Calu3 (cell line): Measurements from ENCODE around the gene PAX5. TPM values are rescaled to one million over a fixed set of nuclear protein-coding genes. Genes with fewer than 3 reads are reported as not detected.

Source experiments
- BruUV-seq: library from RNA; stranded (reverse); fragments of 400-500 nt; replicated peaks from 2 replicates; lab custom pipeline; 2021; lab: Mats Ljungman, UMichigan
- CTCF ChIA-PET: fragments of 300-600 bp; sonication (Branson Sonifier 250); formaldehyde crosslinking; loops from one replicate; lab custom pipeline; 2022; ENCODE audit warnings: antibody characterized with exemption; lab: Charles Lee
- DNase-seq: peaks from one replicate; pipeline ENCODE4 v3.0.0; 2022
- H3K27ac Mint-ChIP-seq: one replicate; pipeline ENCODE4 v1.8.0; 2022; ENCODE audit warnings: mixed read lengths; ENCODE audit not compliant: unreplicated experiment
- H3K27me3 Mint-ChIP-seq: one replicate; pipeline ENCODE4 v1.8.0; 2022; ENCODE audit warnings: mixed read lengths; ENCODE audit not compliant: unreplicated experiment
- H3K36me3 Mint-ChIP-seq: one replicate; pipeline ENCODE4 v1.8.0; 2022; ENCODE audit warnings: mild to moderate bottlenecking, moderate library complexity, mixed read lengths; ENCODE audit not compliant: insufficient read depth, unreplicated experiment
- H3K4me1 Mint-ChIP-seq: one replicate; pipeline ENCODE4 v1.8.0; 2022; ENCODE audit warnings: mild to moderate bottlenecking, low read depth, mixed read lengths; ENCODE audit not compliant: unreplicated experiment
- H3K4me3 Mint-ChIP-seq: one replicate; pipeline ENCODE4 v1.8.0; 2022; ENCODE audit warnings: mild to moderate bottlenecking, low read depth, moderate library complexity, mixed read lengths; ENCODE audit not compliant: unreplicated experiment
- H3K9me3 Mint-ChIP-seq: one replicate; pipeline ENCODE4 v1.8.0; 2022; ENCODE audit warnings: low read depth, mixed read lengths; ENCODE audit not compliant: unreplicated experiment
- CTCF ChIP-seq: fragments of 200-600 bp; IDR thresholded peaks from one replicate; pipeline ENCODE4 v1.8.0; 2022; ENCODE audit warnings: antibody characterized with exemption; ENCODE audit not compliant: unreplicated experiment
- intact Hi-C: fragments of 100-400 bp; cut with micrococcal nuclease; formaldehyde crosslinking; loops from one replicate; pipeline ENCODE4 v1.10.0; 2022; ENCODE audit not compliant: unreplicated experiment
- total RNA-seq: library from RNA; stranded (reverse); gene quantifications from 2 replicates; pipeline ENCODE4 v1.2.3, GENCODE V29; 2022

The PAX5 gene
- total RNA-seq, 1 experiment from 2014 or later: not detected

DNA sequence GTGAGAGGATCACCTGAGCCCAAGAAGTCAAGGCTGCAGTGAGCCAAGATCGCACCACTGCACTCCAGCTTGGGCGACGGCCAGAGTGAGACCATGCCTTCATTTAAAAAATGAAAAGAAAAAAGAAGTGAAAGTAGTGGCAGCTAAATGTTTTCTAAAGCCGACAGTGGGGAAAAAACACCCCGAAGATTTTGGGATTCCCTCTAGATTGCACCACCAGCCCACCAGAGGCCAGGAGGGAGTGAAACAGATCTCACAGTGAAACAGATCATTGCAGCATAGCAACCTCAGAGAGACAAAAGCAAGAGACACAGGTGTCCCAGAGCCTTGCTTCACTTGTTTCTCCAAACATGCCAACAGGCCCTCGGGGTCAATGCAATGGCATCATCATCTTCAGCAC lies 156.8 kb downstream of the PAX5 start:
- CTCF ChIA-PET: no interaction called here
- no peak for DNase-seq
- Mint-ChIP-seq H3K36me3 (no peaks in the 10 kb centered on the region), H3K9me3 (no peaks in the 10 kb centered on the region), H3K27ac (no peak overlapping the region), H3K4me1 (no peaks in the 10 kb centered on the region), H3K4me3 (no peak overlapping the region), H3K27me3 (peaks cover 24% of the 10 kb centered on the region)
- no TSS peak for BruUV-seq
- TF ChIP-seq CTCF: no peak
- intact Hi-C loops: no loop called here

- DNase-seq: no peak
- no TSS peak for BruUV-seq
- H3K27ac Mint-ChIP-seq: no peak overlapping the region
- intact Hi-C loops: no loop called here
- no peaks in the 10 kb centered on the region for H3K9me3 Mint-ChIP-seq
- no peak for TF ChIP-seq CTCF
- peaks cover 18% of the 10 kb centered on the region for H3K27me3 Mint-ChIP-seq
- H3K4me3 Mint-ChIP-seq: no peak overlapping the region
- no peaks in the 10 kb centered on the region for H3K4me1 Mint-ChIP-seq
- CTCF ChIA-PET: no interaction called here
- H3K36me3 Mint-ChIP-seq: no peaks in the 10 kb centered on the region
These were observed 158.0 kb downstream of the PAX5 start for GRCh38 chr9:36876056-36876455.

GRCh38 chr9:36874921-36875320 lies 159.1 kb downstream of the PAX5 start:
- CTCF ChIA-PET: no interaction called here
- intact Hi-C loops: loop anchor here (5.0 kb wide), 1 partner anchor 102 kb away; no protein-coding TSS in a partner anchor
- DNase-seq: no peak
- BruUV-seq: no TSS peak
- TF ChIP-seq CTCF: no peak
- H3K4me3 Mint-ChIP-seq: no peak overlapping the region
- H3K27ac Mint-ChIP-seq: no peak overlapping the region
- H3K36me3 Mint-ChIP-seq: no peaks in the 10 kb centered on the region
- no peaks in the 10 kb centered on the region for H3K4me1 Mint-ChIP-seq
- no peaks in the 10 kb centered on the region for H3K9me3 Mint-ChIP-seq
- H3K27me3 Mint-ChIP-seq: peaks cover 21% of the 10 kb centered on the region

DNA sequence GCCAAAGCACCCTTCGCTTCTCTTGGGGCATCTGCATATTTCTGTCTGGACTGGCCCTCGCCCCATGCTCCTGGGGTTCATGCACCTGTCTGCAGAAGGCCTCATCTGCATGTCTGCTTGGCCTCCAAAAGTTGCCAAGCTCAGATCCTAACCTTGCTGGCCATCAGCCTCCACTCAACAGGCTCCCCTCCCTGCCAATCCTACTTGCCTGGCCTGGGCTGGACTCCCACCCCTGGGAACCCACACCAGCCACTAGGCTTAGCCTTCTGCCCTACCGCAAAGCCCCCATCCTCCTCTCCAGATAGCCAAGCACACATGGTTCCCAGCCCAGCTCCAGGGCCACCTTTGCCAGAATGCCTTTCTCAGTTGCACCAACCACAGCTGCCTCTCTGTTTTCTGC lies 159.8 kb downstream of the PAX5 start:
- H3K4me1 Mint-ChIP-seq: no peaks in the 10 kb centered on the region
- CTCF ChIA-PET: interaction anchor here (0.6 to 1.6 kb wide), 2 partner anchors 117 to 1472 kb away, joined by 4 to 9 read pairs; no protein-coding TSS in a partner anchor
- H3K36me3 Mint-ChIP-seq: no peaks in the 10 kb centered on the region
- no peak for TF ChIP-seq CTCF
- no peak for DNase-seq
- peaks cover 27% of the 10 kb centered on the region for H3K27me3 Mint-ChIP-seq
- BruUV-seq: no TSS peak
- no peaks in the 10 kb centered on the region for H3K9me3 Mint-ChIP-seq
- intact Hi-C loops: loop anchor here (5.0 kb wide), 1 partner anchor 103 kb away; no protein-coding TSS in a partner anchor
- H3K27ac Mint-ChIP-seq: no peak overlapping the region
- H3K4me3 Mint-ChIP-seq: no peak overlapping the region
